K562 (cell line): ENCODE results near the gene CALCOCO2. TPM values are rescaled to one million over a fixed set of nuclear protein-coding genes. Genes with fewer than 3 reads are reported as not detected.

Experiments used
- ATAC-seq: fragments of 200-7000 bp; cut with Tn5 transposase; 3 replicates; pipeline ENCODE4 v1.9.1; 2020; ENCODE audit warnings: moderate library complexity
- BruUV-seq: library from RNA; stranded (reverse); fragments of 400-500 nt; replicated peaks from 2 replicates; lab custom pipeline; 2021; lab: Mats Ljungman, UMichigan
- CTCF ChIA-PET: fragments of 300-600 bp; formaldehyde crosslinking; extraction: SDS; loops from one replicate; lab custom pipeline; 2021; ENCODE audit warnings: low intra/inter-chr PET ratio; lab: Yijun Ruan, JAX
- POLR2A ChIA-PET: fragments of 300-600, 350-650 bp; sonication (Branson Sonifier 250); formaldehyde crosslinking; extraction: SDS; loops from one replicate; lab custom pipeline; 2021; ENCODE audit warnings: antibody characterized with exemption, inconsistent platforms; lab: Yijun Ruan, JAX
- DNase-seq, 4 experiments: peaks; one replicate each; pipeline versions ENCODE4 v3.0.0 to v3.0.0-alpha.2; 2011 to 2018; ENCODE audit warnings: low spot score in 3 of 4, mixed read lengths in 3 of 4; ENCODE audit errors: extremely low read depth in 1 of 4
- FAIRE-seq: peaks from 2 replicates; lab custom pipeline; 2011; peaks lifted over from hg19 to GRCh38; lab: Jason Lieb, UNC
- H2AFZ ChIP-seq: 2 replicates; pipeline ENCODE4 v1.6.0; 2011; ENCODE audit warnings: low read depth, low read length, control low read depth, inconsistent platforms
- H3K27ac ChIP-seq: fragments of 200-600 bp; 3 replicates; pipeline ENCODE4 v1.8.0; 2011; ENCODE audit warnings: low read depth, mild to moderate bottlenecking, control low read depth, inconsistent platforms, low read length, moderate library complexity, mixed read lengths; ENCODE audit errors: extremely low read depth
- H3K27me3 ChIP-seq, 2 experiments: fragments of 300-600 bp in 1 of 2; 2 replicates in 1 of 2; 3 replicates in 1 of 2; pipeline versions ENCODE4 v1.6.0 to v1.8.0; 2011; ENCODE audit warnings: inconsistent platforms in 2 of 2, low read length in 2 of 2, mild to moderate bottlenecking in 1 of 2, mixed read lengths in 1 of 2, moderate library complexity in 1 of 2; ENCODE audit not compliant: control insufficient read depth in 2 of 2, insufficient read depth in 2 of 2
- H3K36me3 ChIP-seq: fragments of 300-600 bp; 3 replicates; pipeline ENCODE4 v1.8.0; 2011; ENCODE audit warnings: mild to moderate bottlenecking, low read length, inconsistent platforms; ENCODE audit not compliant: control insufficient read depth, insufficient read depth
- H3K4me1 ChIP-seq, 2 experiments: fragments of 200-600 bp in 1 of 2; replicated peaks in 1 of 2; 2 replicates in 1 of 2; 3 replicates in 1 of 2; pipeline versions ENCODE4 v1.5.1 to v1.8.0; 2011; ENCODE audit warnings: inconsistent platforms in 2 of 2, low read length in 2 of 2, mild to moderate bottlenecking in 1 of 2, mixed read lengths in 1 of 2, moderate library complexity in 1 of 2; ENCODE audit not compliant: control insufficient read depth in 2 of 2, insufficient read depth in 2 of 2
- H3K4me2 ChIP-seq: 2 replicates; pipeline ENCODE4 v1.6.1; 2011; ENCODE audit warnings: low read length, control low read depth, inconsistent platforms, mixed read lengths; ENCODE audit not compliant: insufficient read depth
- H3K4me3 ChIP-seq: fragments of 200-600 bp; sonication (generic), shearing (Covaris generic); 2 replicates; pipeline ENCODE4 v1.5.1; 2016; ENCODE audit warnings: control low read depth, inconsistent platforms
- H3K79me2 ChIP-seq: fragments of 200-600 bp; 3 replicates; pipeline ENCODE4 v1.8.0; 2011; ENCODE audit warnings: low read length, inconsistent platforms; ENCODE audit not compliant: control insufficient read depth, insufficient read depth
- H3K9ac ChIP-seq, 2 experiments: 2 replicates each; pipeline versions ENCODE4 v1.6.0 to v1.6.1; 2011; ENCODE audit warnings: low read depth in 2 of 2, low read length in 2 of 2, control low read depth in 1 of 2, inconsistent platforms in 1 of 2, mild to moderate bottlenecking in 1 of 2, mixed read lengths in 1 of 2; ENCODE audit not compliant: insufficient read depth in 1 of 2
- H3K9me1 ChIP-seq: one replicate; pipeline ENCODE4 v1.6.0; 2011; ENCODE audit warnings: inconsistent platforms, mild to moderate bottlenecking, low read length, moderate library complexity; ENCODE audit not compliant: control insufficient read depth, insufficient read depth
- H3K9me3 ChIP-seq: replicated peaks from 2 replicates; pipeline ENCODE4 v1.5.1; 2011; ENCODE audit warnings: low read depth, low read length, inconsistent platforms; ENCODE audit not compliant: control insufficient read depth, insufficient read depth
- H4K20me1 ChIP-seq: replicated peaks from 2 replicates; pipeline ENCODE4 v1.6.1; 2011; ENCODE audit warnings: low read length, inconsistent platforms, mixed read lengths; ENCODE audit not compliant: control insufficient read depth, insufficient read depth
- CBX2 ChIP-seq: fragments of 200-600 bp; sonication (generic); IDR thresholded peaks from one replicate; pipeline ENCODE4 v1.6.1; 2012; ENCODE audit warnings: mild to moderate bottlenecking, low read length, inconsistent platforms; ENCODE audit not compliant: insufficient read depth, poor library complexity, severe bottlenecking
- EHMT2 ChIP-seq: fragments of 450-650 bp; IDR thresholded peaks from 2 replicates; pipeline ENCODE4 v1.6.1; 2018; ENCODE audit warnings: antibody characterized with exemption
- MEF2A ChIP-seq: IDR thresholded peaks from 2 replicates; pipeline ENCODE4 v1.6.1; 2011; ENCODE audit warnings: low read depth, mild to moderate bottlenecking, low read length, moderate library complexity; ENCODE audit not compliant: control insufficient read depth
- NFIX ChIP-seq: fragments of 250-450 bp; sonication (Bioruptor Pico); IDR thresholded peaks from 2 replicates; pipeline ENCODE4 v1.4.0; 2020; ENCODE audit warnings: low read depth, mild to moderate bottlenecking, moderate library complexity
- SPI1 ChIP-seq: IDR thresholded peaks from 2 replicates; pipeline ENCODE4 v1.6.1; 2011; ENCODE audit warnings: low read depth, low read length, control low read depth, borderline replicate concordance
- ZFP30 ChIP-seq: fragments of 250-450 bp; sonication (Bioruptor Pico); IDR thresholded peaks from 2 replicates; pipeline ENCODE4 v1.8.0; 2022; ENCODE audit warnings: moderate library complexity, mild to moderate bottlenecking, inconsistent platforms, borderline replicate concordance
- WGBS: fragments of 100-300 bp; shearing (Covaris generic); methylation state at CpG from one replicate; pipeline ENCODE4 v1.1.6; 2016; ENCODE audit warnings: low coverage, mixed read lengths; ENCODE audit not compliant: insufficient coverage; ENCODE audit errors: missing lambda C conversion rate; 5-methylcytosine and 5-hydroxymethylcytosine counted together
- in situ Hi-C: fragments of 300-500 bp; cut with MboI; formaldehyde crosslinking; loops from 4 replicates; pipeline ENCODE4 v1.15.0; 2018; ENCODE audit warnings: inconsistent platforms, mixed read lengths
- intact Hi-C: fragments of 100-400 bp; cut with micrococcal nuclease; formaldehyde crosslinking; loops from 2 replicates; pipeline ENCODE4 v1.14.2; 2022
- polyA plus RNA-seq, 8 experiments: library from polyadenylated mRNA; depleted of rRNA in 4 of 8; stranded (reverse) in 5 of 8; unstranded in 3 of 8; fragments of >200 nt; fragmentation: Nextera tagmentation in 2 of 8; fragmentation: Illumina TruSeq in 1 of 8; extraction: Ambion mirVana in 2 of 8; extraction: Trizol in 1 of 8; gene quantifications; 2 replicates each; pipeline versions ENCODE4 v1.2.1 to v1.2.3, GENCODE V29; 2011 to 2014; ENCODE audit warnings: inconsistent platforms in 1 of 8, missing spikeins in 1 of 8
- total RNA-seq, 7 experiments: library from RNA; depleted of rRNA in 6 of 7; stranded (reverse); fragments of >200 nt in 6 of 7; fragmentation: Illumina TruSeq in 2 of 7; extraction: Trizol in 2 of 7; gene quantifications; 2 replicates each; pipeline versions ENCODE4 v1.2.1 to v1.2.3, GENCODE V29; 2011 to 2021; ENCODE audit warnings: low replicate concordance in 1 of 7

The CALCOCO2 gene
- total and polyA plus RNA-seq, 9 of the 15 experiments (the other 6 are each of a cell fraction or from before 2014, with no cell fraction given): 24.1 to 87.3 (median 67.5) TPM

GRCh38 chr17:48854774-48855476, 24.1 kb downstream of the CALCOCO2 start:
- WGBS: 59% methylated on average over 7 of the region's 7 CpGs
- CTCF ChIA-PET: no interaction called here
- no peaks in the 10 kb centered on the region for H3K9me1 ChIP-seq
- in situ Hi-C loops: no loop called here
- H3K27me3 ChIP-seq: no peaks in the 10 kb centered on the region
- H3K4me2 ChIP-seq: no peak overlapping the region
- H3K9me3 ChIP-seq: no peaks in the 10 kb centered on the region
- peak; percentile 6 for FAIRE-seq
- H3K27ac ChIP-seq: no peak overlapping the region
- POLR2A ChIA-PET: interaction anchor here (0.7 kb wide), 1 partner anchor 8 kb away, joined by 4 read pairs; no protein-coding TSS in a partner anchor
- H4K20me1 ChIP-seq: no peaks in the 10 kb centered on the region
- TF ChIP-seq SPI1: peak; percentile 70; the same call in 1 of the 2 replicates
- no peak for TF ChIP-seq CBX2
- TF ChIP-seq ZFP30 (CRISPR knock-in tag): no peak
- no peak for TF ChIP-seq NFIX (CRISPR knock-in tag)
- TF ChIP-seq MEF2A: no peak
- TF ChIP-seq EHMT2: no peak
- TF ChIP-seq, all 486 proteins: peak for 1
- DNase-seq (peak in 2 of 4 experiments; percentile 17 to 21), ATAC-seq (peak; percentile 67)
- Histone ChIP-seq H3K4me1 (peaks cover 0 to 10% of the 10 kb centered on the region in 2 experiments; a peak in 1 of 5 replicates), H3K79me2 (no peaks in the 10 kb centered on the region), H3K4me3 (no peak overlapping the region), H3K9ac (no peak overlapping the region), H3K36me3 (peaks cover 44% of the 10 kb centered on the region; the same call in 2 of the 3 replicates), H2AFZ (no peak overlapping the region)
- intact Hi-C loops: no loop called here
- BruUV-seq: no TSS peak
